H1 (cell line): ENCODE data around the gene NRN1L. TPM values are rescaled to one million over a fixed set of nuclear protein-coding genes. Genes with fewer than 3 reads are reported as not detected.

Source experiments
- CTCF ChIA-PET: fragments of 300-600 bp; sonication (Branson Sonifier 250); formaldehyde crosslinking; loops from one replicate; lab custom pipeline; 2021; ENCODE audit not compliant: partially characterized antibody; lab: Charles Lee
- POLR2A ChIA-PET: fragments of 300-600 bp; sonication (Branson Sonifier 250); formaldehyde crosslinking; loops from one replicate; lab custom pipeline; 2021; ENCODE audit warnings: inconsistent platforms; ENCODE audit not compliant: partially characterized antibody; lab: Charles Lee
- DNase-seq, 2 experiments: peaks; one replicate each; pipeline versions ENCODE4 v3.0.0 to v3.0.0-alpha.2; 2010 to 2022; ENCODE audit warnings: low spot score in 2 of 2, low read depth in 1 of 2, mixed read lengths in 1 of 2
- FAIRE-seq: peaks from 2 replicates; lab custom pipeline; 2011; peaks lifted over from hg19 to GRCh38; lab: Jason Lieb, UNC
- H2AFZ ChIP-seq: 2 replicates; pipeline ENCODE4 v1.8.1; 2012; ENCODE audit warnings: low read length, inconsistent platforms
- H2AK5ac ChIP-seq: 2 replicates; pipeline ENCODE4 v1.6.1; 2013; ENCODE audit warnings: low read depth, low read length
- H2BK120ac ChIP-seq: replicated peaks from 2 replicates; pipeline ENCODE3; 2013; ENCODE audit warnings: low read depth, low read length, inconsistent platforms
- H2BK12ac ChIP-seq: 2 replicates; pipeline ENCODE4 v1.6.1; 2013; ENCODE audit warnings: low read depth, low read length
- H2BK15ac ChIP-seq: 2 replicates; pipeline ENCODE4 v1.6.1; 2013; ENCODE audit warnings: low read length
- H2BK20ac ChIP-seq: 2 replicates; pipeline ENCODE4 v1.6.1; 2013; ENCODE audit warnings: low read length
- H2BK5ac ChIP-seq: 2 replicates; pipeline ENCODE4 v1.6.1; 2013; ENCODE audit warnings: low read depth, low read length
- H3K14ac ChIP-seq: 2 replicates; pipeline ENCODE4 v1.6.1; 2013; ENCODE audit warnings: inconsistent platforms; ENCODE audit not compliant: insufficient read length
- H3K18ac ChIP-seq: 2 replicates; pipeline ENCODE4 v1.6.1; 2013; ENCODE audit warnings: low read length; ENCODE audit errors: extremely low read depth
- H3K23ac ChIP-seq: 2 replicates; pipeline ENCODE4 v1.6.1; 2013; ENCODE audit warnings: inconsistent platforms; ENCODE audit not compliant: insufficient read length
- H3K23me2 ChIP-seq: 2 replicates; pipeline ENCODE4 v1.6.1; 2013; ENCODE audit warnings: low read depth, low read length
- H3K27ac ChIP-seq: 2 replicates; pipeline ENCODE4 v1.6.1; 2011; ENCODE audit warnings: low read depth, low read length, inconsistent platforms
- H3K27me3 ChIP-seq, 4 experiments: replicated peaks in 1 of 4; 1 replicate in 1 of 4; 2 replicates in 3 of 4; pipeline versions ENCODE4 v1.6.1 to v1.8.1; 2011 to 2013; ENCODE audit warnings: low read length in 3 of 4, mild to moderate bottlenecking in 3 of 4, inconsistent platforms in 2 of 4, mixed read lengths in 2 of 4, moderate library complexity in 1 of 4; ENCODE audit not compliant: control insufficient read depth in 3 of 4, insufficient read depth in 3 of 4; ENCODE audit errors: extremely low read depth in 1 of 4
- H3K36me3 ChIP-seq, 4 experiments: 2 replicates each; pipeline versions ENCODE4 v1.6.1 to v1.8.1; 2011 to 2013; ENCODE audit warnings: mild to moderate bottlenecking in 4 of 4, low read length in 3 of 4, moderate library complexity in 2 of 4, control low read depth in 1 of 4, inconsistent platforms in 1 of 4; ENCODE audit not compliant: insufficient read depth in 4 of 4, control insufficient read depth in 2 of 4
- H3K4ac ChIP-seq: replicated peaks from 2 replicates; pipeline ENCODE3; 2013; ENCODE audit warnings: low read length, low read depth, mixed read lengths, inconsistent platforms; ENCODE audit not compliant: insufficient read length
- H3K4me1 ChIP-seq, 4 experiments: replicated peaks in 1 of 4; 1 replicate in 1 of 4; 2 replicates in 3 of 4; pipeline versions ENCODE4 v1.6.1 to v1.8.1; 2011 to 2013; ENCODE audit warnings: low read length in 3 of 4, inconsistent platforms in 2 of 4, mixed read lengths in 1 of 4; ENCODE audit not compliant: insufficient read depth in 4 of 4, control insufficient read depth in 3 of 4
- H3K4me2 ChIP-seq, 2 experiments: 2 replicates each; pipeline versions ENCODE4 v1.6.1 to v1.8.1; 2011 to 2013; ENCODE audit warnings: low read depth in 2 of 2, low read length in 2 of 2, control low read depth in 1 of 2, inconsistent platforms in 1 of 2, mild to moderate bottlenecking in 1 of 2; ENCODE audit not compliant: insufficient read depth in 1 of 2
- H3K4me3 ChIP-seq, 4 experiments: fragments of 200-600, 300-600 bp in 1 of 4; sonication (generic), shearing (Covaris generic), sonication (Bioruptor Twin) in 1 of 4; 2 replicates each; pipeline versions ENCODE4 v1.5.1 to v1.8.1; 2011 to 2016; ENCODE audit warnings: low read length in 4 of 4, low read depth in 3 of 4, control low read depth in 2 of 4, inconsistent platforms in 2 of 4, mild to moderate bottlenecking in 2 of 4, mixed read lengths in 1 of 4, moderate library complexity in 1 of 4; ENCODE audit not compliant: insufficient read depth in 2 of 4; ENCODE audit errors: extremely low read depth in 1 of 4
- H3K56ac ChIP-seq: replicated peaks from 2 replicates; pipeline ENCODE3; 2013; ENCODE audit warnings: low read depth, mild to moderate bottlenecking, mixed read lengths, low read length, inconsistent platforms; ENCODE audit not compliant: insufficient read length
- H3K79me1 ChIP-seq: 2 replicates; pipeline ENCODE4 v1.6.1; 2013; ENCODE audit warnings: low read depth, low read length, control low read depth
- H3K79me2 ChIP-seq, 2 experiments: 2 replicates each; pipeline versions ENCODE4 v1.6.1 to v1.8.1; 2012 to 2013; ENCODE audit warnings: low read length in 2 of 2, mild to moderate bottlenecking in 2 of 2, inconsistent platforms in 1 of 2; ENCODE audit not compliant: insufficient read depth in 2 of 2, control insufficient read depth in 1 of 2
- H3K9ac ChIP-seq, 4 experiments: replicated peaks in 1 of 4; 1 replicate in 1 of 4; 2 replicates in 3 of 4; pipeline versions ENCODE4 v1.6.1 to v1.8.1; 2011 to 2013; ENCODE audit warnings: low read depth in 3 of 4, low read length in 3 of 4, control low read depth in 2 of 4, mild to moderate bottlenecking in 2 of 4, moderate library complexity in 2 of 4, inconsistent platforms in 1 of 4; ENCODE audit errors: extremely low read depth in 1 of 4
- H3K9me3 ChIP-seq, 2 experiments: 2 replicates each; pipeline versions ENCODE4 v1.6.1 to v1.8.1; 2012 to 2013; ENCODE audit warnings: mild to moderate bottlenecking in 2 of 2, moderate library complexity in 2 of 2, control low read depth in 1 of 2, inconsistent platforms in 1 of 2, low read depth in 1 of 2, low read length in 1 of 2, mixed read lengths in 1 of 2; ENCODE audit not compliant: insufficient read depth in 2 of 2
- H4K20me1 ChIP-seq, 2 experiments: replicated peaks in 1 of 2; 2 replicates each; pipeline versions ENCODE3 to v1.8.1; 2011 to 2013; ENCODE audit warnings: inconsistent platforms in 2 of 2, low read length in 2 of 2, mild to moderate bottlenecking in 1 of 2; ENCODE audit not compliant: insufficient read depth in 2 of 2, control insufficient read depth in 1 of 2
- H4K5ac ChIP-seq: 2 replicates; pipeline ENCODE4 v1.6.1; 2013; ENCODE audit warnings: low read length, low read depth, mixed read lengths, inconsistent platforms; ENCODE audit not compliant: insufficient read length
- H4K8ac ChIP-seq: 2 replicates; pipeline ENCODE4 v1.8.0; 2013; ENCODE audit warnings: mild to moderate bottlenecking, moderate library complexity, low read length, inconsistent platforms; ENCODE audit not compliant: insufficient read depth; ENCODE audit errors: extremely low read depth
- H4K91ac ChIP-seq: replicated peaks from 2 replicates; pipeline ENCODE3; 2013; ENCODE audit warnings: low read length, mixed read lengths, inconsistent platforms; ENCODE audit not compliant: insufficient read length
- POLR2A ChIP-seq, 2 experiments: IDR thresholded peaks; 1 replicate in 1 of 2; 2 replicates in 1 of 2; pipeline ENCODE4 v1.6.1; 2011; ENCODE audit warnings: low read depth in 2 of 2, low read length in 2 of 2, mild to moderate bottlenecking in 2 of 2; ENCODE audit errors: control extremely low read depth in 1 of 2
- SP4 ChIP-seq: IDR thresholded peaks from 2 replicates; pipeline ENCODE4 v1.6.1; 2012; ENCODE audit warnings: low read length, inconsistent platforms
- TAF7 ChIP-seq: optimal IDR thresholded peaks from 2 replicates; pipeline ENCODE3; 2011; ENCODE audit warnings: low read depth, mild to moderate bottlenecking, inconsistent platforms, low read length, moderate library complexity, borderline replicate concordance
- WGBS, 2 experiments: shearing (Covaris generic) in 1 of 2; methylation state at CpG; one replicate each; pipeline versions ENCODE4 v1.1.6 to v1.1.7; 2013 to 2015; ENCODE audit warnings: low lambda C conversion rate in 2 of 2, mixed read lengths in 2 of 2, inconsistent platforms in 1 of 2, low coverage in 1 of 2, missing lambda C conversion rate in 1 of 2; ENCODE audit not compliant: insufficient replicate concordance in 2 of 2, insufficient coverage in 1 of 2, insufficient read length in 1 of 2; ENCODE audit errors: extremely low coverage in 1 of 2, missing lambda C conversion rate in 1 of 2; 5-methylcytosine and 5-hydroxymethylcytosine counted together
- polyA plus RNA-seq, 7 experiments: library from polyadenylated mRNA; depleted of rRNA in 3 of 7; stranded (reverse) in 5 of 7; unstranded in 2 of 7; fragments of >200 nt in 5 of 7; fragments of 200-250 nt in 2 of 7; gene quantifications; 1 replicate in 5 of 7; 2 replicates in 1 of 7; 4 replicates in 1 of 7; pipeline versions ENCODE4 v1.2.1 to v1.2.3, GENCODE V29; 2011 to 2013; ENCODE audit warnings: missing spikeins in 2 of 7, mixed read lengths in 2 of 7
- total RNA-seq: library from RNA; stranded (reverse); fragmentation: NEBNext Ultra II Directional; extraction: Animal tissue kit (Norgen Biotek cat#: 25700); gene quantifications from 2 replicates; pipeline ENCODE4 v1.2.1, GENCODE V29; 2021

The NRN1L gene
- total and polyA plus RNA-seq, 2 of the 8 experiments (the other 6 are each of a cell fraction or from before 2014, with no cell fraction given): 4.1 to 35.2 TPM

DNA sequence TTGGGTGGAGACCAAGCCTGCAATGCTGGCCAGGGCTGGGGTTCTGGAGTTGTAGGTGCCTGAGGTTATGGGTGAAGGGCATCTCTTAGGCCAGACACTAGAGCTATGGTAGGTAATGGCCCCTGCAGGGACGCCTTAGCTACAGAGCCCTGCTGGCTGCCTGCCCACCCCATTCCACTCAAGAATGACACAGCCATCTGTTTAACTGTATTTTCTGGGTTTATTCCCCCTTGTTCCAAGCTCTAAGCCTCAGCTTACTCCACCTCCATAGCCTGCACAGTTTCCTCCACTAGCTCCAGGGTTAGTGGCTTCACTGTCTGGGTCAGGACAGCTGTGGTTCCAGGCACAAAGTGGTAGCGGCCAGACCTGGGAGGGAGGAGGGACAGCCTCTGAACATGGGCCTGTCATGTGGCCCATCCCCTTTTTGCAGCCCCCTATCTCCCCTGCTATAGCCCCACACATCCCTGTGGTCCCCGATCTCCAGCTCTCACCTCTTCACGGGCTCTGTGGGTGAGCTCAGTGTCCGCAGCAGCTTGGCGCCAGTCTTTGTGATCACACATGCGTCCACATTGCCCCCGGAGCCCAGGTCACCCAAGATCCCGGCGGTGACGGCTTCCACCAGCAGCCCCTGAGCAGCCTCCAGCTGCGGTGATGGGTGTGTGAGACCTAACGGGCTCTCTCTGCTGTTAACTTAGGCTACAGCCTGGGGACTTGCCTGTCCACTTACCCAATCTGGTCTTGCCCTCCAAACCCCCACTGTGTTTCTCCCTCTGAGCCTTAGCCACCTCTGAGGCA lies 49.8 kb downstream of the NRN1L start:
- H4K8ac ChIP-seq: peak overlapping the region; percentile 81

More for the DNA sequence above, 49.8 kb downstream of the NRN1L start:
- no peaks in the 10 kb centered on the region for H3K27me3 ChIP-seq
- 0 out of 2 replicates have a peak overlapping the region, but pooled peaks have one; percentile 20 for H2BK12ac ChIP-seq
- no peak overlapping the region for H2BK120ac ChIP-seq
- H3K4me2 ChIP-seq: peak overlapping the region; percentile 96
- peaks cover 1 to 11% of the 10 kb centered on the region in 2 experiments for H4K20me1 ChIP-seq
- 0 out of 4 replicates have a peak, but pooled peaks cover 0 to 3% of the 10 kb centered on the region in 2 experiments for H3K79me2 ChIP-seq
- TF ChIP-seq POLR2A (IDR thresholded peaks at IDR 0.05; ENCODE audit: control extremely low read depth in 1 of 2, low read depth in 2 of 2, low read length in 2 of 2) (peak in 1 of 2 experiments; percentile 47; a peak in 1 of 3 replicates), TAF7 (no peak), SP4 (no peak)
- H4K5ac ChIP-seq: no peak overlapping the region
- H2AFZ ChIP-seq: no peak overlapping the region
- no peak overlapping the region for H3K4ac ChIP-seq
- H3K23me2 ChIP-seq: peaks cover 18% of the 10 kb centered on the region
- no peak overlapping the region for H3K27ac ChIP-seq
- peak overlapping the region in 3 of 4 experiments; percentile 67 to 78 (median 77); a peak in 4 of 7 replicates for H3K9ac ChIP-seq
- DNase-seq: no peak
- H2BK20ac ChIP-seq: no peak overlapping the region
- no peaks in the 10 kb centered on the region for H3K36me3 ChIP-seq
- H2BK15ac ChIP-seq: no peak overlapping the region
- H3K4me3 ChIP-seq: peak overlapping the region; percentile 69 to 98 (median 92); a peak in 7 of 8 replicates
- H2BK5ac ChIP-seq: no peak overlapping the region
- CTCF ChIA-PET: interaction anchor here (0.7 to 27.1 kb wide), 25 partner anchors 8 to 413 kb away, joined by 3 to 623 read pairs (median 4); partner anchors contain the start of genes C16orf86, EDC4, ENKD1 and LCAT
- peak overlapping the region; percentile 54 for H3K56ac ChIP-seq
- POLR2A ChIA-PET: interaction anchor here (0.6 to 4.2 kb wide), 27 partner anchors 8 to 286 kb away, joined by 3 to 47 read pairs (median 5); partner anchors contain the start of genes CENPT, EDC4, LCAT and NRN1L
- 70% methylated on average over 13 of the region's 13 CpGs; no CpG with 5 or more reads in 1 of the 2 experiments for WGBS, 2 experiments
- no peak overlapping the region for H3K18ac ChIP-seq
- H3K4me1 ChIP-seq: peaks cover 0 to 15% (median 8%) of the 10 kb centered on the region in 4 experiments; a peak in 5 of 7 replicates
- H3K23ac ChIP-seq: no peak overlapping the region
- H2AK5ac ChIP-seq: no peak overlapping the region
- no peaks in the 10 kb centered on the region for H3K9me3 ChIP-seq
- peaks cover 4% of the 10 kb centered on the region; the same call in 1 of the 2 replicates for H3K79me1 ChIP-seq
- no peak overlapping the region for H3K14ac ChIP-seq
- peak overlapping the region; percentile 92 for H4K91ac ChIP-seq
- no peak for FAIRE-seq
